Vagina (tissue), 2 donors: ENCODE data around the gene B3GNT3. TPM values are rescaled to one million over a fixed set of nuclear protein-coding genes. Genes with fewer than 3 reads are reported as not detected.
"Not testable (repeated sequence)": the region's sequence is repeated elsewhere in the genome, so short reads cannot be mapped to it uniquely, and the experiment has no call there.

Experiments used
- DNase-seq, 2 donors: peaks; one replicate each; pipeline ENCODE4 v3.0.0-alpha.2; 2017; ENCODE audit errors: extremely low spot score in 2 of 2
- H3K27ac ChIP-seq: fragments of 200-600 bp; sonication (generic); one replicate; pipeline ENCODE4 v1.5.1; 2019
- H3K27me3 ChIP-seq: fragments of 200-600 bp; sonication (generic); one replicate; pipeline ENCODE4 v1.5.1; 2019
- H3K36me3 ChIP-seq, 2 donors: fragments of 200-600 bp; sonication (generic); one replicate each; pipeline ENCODE4 v1.5.1; 2017 to 2019
- H3K4me1 ChIP-seq: fragments of 200-600 bp; sonication (generic); one replicate; pipeline ENCODE4 v1.5.1; 2019
- H3K4me3 ChIP-seq, 2 donors: fragments of 200-600 bp; sonication (generic); 1 replicate in 1 of 2; 2 replicates in 1 of 2; pipeline ENCODE4 v1.5.1; 2016 to 2019
- H3K9me3 ChIP-seq: fragments of 200-600 bp; sonication (generic); one replicate; pipeline ENCODE4 v1.5.1; 2019
- CTCF ChIP-seq, 3 experiments: fragments of 450-650 bp in 2 of 3; fragments of 200-600 bp in 1 of 3; sonication (generic) in 1 of 3; IDR thresholded peaks; one replicate each; pipeline ENCODE4 v1.5.1; 2017 to 2019; ENCODE audit warnings: antibody characterized with exemption in 3 of 3, mild to moderate bottlenecking in 2 of 3, moderate library complexity in 2 of 3
- POLR2A ChIP-seq, 2 donors: fragments of 450-650 bp; IDR thresholded peaks; one replicate each; pipeline ENCODE4 v1.6.1; 2017; ENCODE audit warnings: antibody characterized with exemption in 2 of 2, mild to moderate bottlenecking in 2 of 2, moderate library complexity in 2 of 2
- POLR2AphosphoS5 ChIP-seq, 2 donors: sonication (generic); formaldehyde crosslinking; IDR thresholded peaks; one replicate each; pipeline ENCODE4 v1.9.0; 2017; ENCODE audit warnings: antibody characterized with exemption in 2 of 2, mild to moderate bottlenecking in 2 of 2, low read depth in 1 of 2; ENCODE audit not compliant: insufficient read depth in 1 of 2
- intact Hi-C: fragments of 100-400 bp; cut with DNase I; formaldehyde crosslinking; loops from one replicate; pipeline ENCODE4 v1.15.1; 2023
- total RNA-seq: library from RNA; depleted of rRNA; stranded (reverse); fragments of >200 nt; gene quantifications from one replicate; pipeline ENCODE4 v1.2.3, GENCODE V29; 2016

B3GNT3 gene
- total RNA-seq, 1 donor from 2014 or later: 1.5 TPM

- Histone ChIP-seq H3K27ac (no peak overlapping the region), H3K4me1 (peaks cover 12% of the 10 kb centered on the region)
Measured at GRCh38 chr19:17778251-17778967, 16.5 kb upstream of the B3GNT3 start.

GRCh38 chr19:17778968-17779929 lies 15.7 kb upstream of the B3GNT3 start:
- H3K9me3 ChIP-seq: no peaks in the 10 kb centered on the region
- H3K36me3 ChIP-seq: no peaks in the 10 kb centered on the region
- intact Hi-C loops: no loop called here
- H3K27me3 ChIP-seq: no peaks in the 10 kb centered on the region
- no peak for DNase-seq
- no peak overlapping the region for H3K4me3 ChIP-seq
- H3K27ac ChIP-seq: no peak overlapping the region
- peaks cover 12% of the 10 kb centered on the region for H3K4me1 ChIP-seq
- TF ChIP-seq POLR2AphosphoS5 (IDR thresholded peaks at IDR 0.05; ENCODE audit: insufficient read depth in 1 of 2, low read depth in 1 of 2) (no peak), CTCF (IDR thresholded peaks at IDR 0.05) (no peak), POLR2A (IDR thresholded peaks at IDR 0.05) (no peak)

More at GRCh38 chr19:17778251-17778967, 16.5 kb upstream of the B3GNT3 start:
- no peak for DNase-seq
- no peaks in the 10 kb centered on the region for H3K36me3 ChIP-seq
- intact Hi-C loops: no loop called here
- TF ChIP-seq CTCF (IDR thresholded peaks at IDR 0.05) (no peak), POLR2A (IDR thresholded peaks at IDR 0.05) (no peak)
- no peak overlapping the region for H3K4me3 ChIP-seq
- no peaks in the 10 kb centered on the region for H3K9me3 ChIP-seq
- H3K27me3 ChIP-seq: no peaks in the 10 kb centered on the region

GRCh38 chr19:17780781-17781180 lies 14.2 kb upstream of the B3GNT3 start:
- H3K4me3 ChIP-seq: no peak overlapping the region
- DNase-seq: no peak
- H3K9me3 ChIP-seq: no peaks in the 10 kb centered on the region
- H3K27me3 ChIP-seq: no peaks in the 10 kb centered on the region
- no peaks in the 10 kb centered on the region for H3K36me3 ChIP-seq
- H3K4me1 ChIP-seq: peaks cover 12% of the 10 kb centered on the region
- H3K27ac ChIP-seq: no peak overlapping the region
- no peak for TF ChIP-seq POLR2AphosphoS5 (IDR thresholded peaks at IDR 0.05; ENCODE audit: insufficient read depth in 1 of 2, low read depth in 1 of 2)
- TF ChIP-seq CTCF (IDR thresholded peaks at IDR 0.05): no peak
- no peak for TF ChIP-seq POLR2A (IDR thresholded peaks at IDR 0.05)
- intact Hi-C loops: no loop called here

GRCh38 chr19:17783721-17784120 lies 11.2 kb upstream of the B3GNT3 start:
- H3K36me3 ChIP-seq, H3K27ac ChIP-seq, H3K27me3 ChIP-seq, intact Hi-C loops, H3K4me1 ChIP-seq, H3K4me3 ChIP-seq, H3K9me3 ChIP-seq, DNase-seq: not testable (repeated sequence)

GRCh38 chr19:17784201-17785008 lies 10.5 kb upstream of the B3GNT3 start:
- TF ChIP-seq CTCF (IDR thresholded peaks at IDR 0.05): peak; percentile 45 to 62 (median 54)
- TF ChIP-seq POLR2A (IDR thresholded peaks at IDR 0.05): no peak
- no peak for DNase-seq
- H3K36me3 ChIP-seq: no peaks in the 10 kb centered on the region
- no peaks in the 10 kb centered on the region for H3K4me1 ChIP-seq
- H3K27me3 ChIP-seq: no peaks in the 10 kb centered on the region
- no peak overlapping the region for H3K27ac ChIP-seq
- no peaks in the 10 kb centered on the region for H3K9me3 ChIP-seq
- H3K4me3 ChIP-seq: no peak overlapping the region
- intact Hi-C loops: no loop called here
